HG03175 (cell line): ENCODE measurements around the gene TFEB.
"Not testable (repeated sequence)": the region's sequence is repeated elsewhere in the genome, so short reads cannot be mapped to it uniquely, and the experiment has no call there.

Experiments
- ATAC-seq: cut with Tn5 transposase; IDR thresholded peaks from one replicate; pipeline ENCODE4 v1.9.1; 2021; ENCODE audit warnings: mild to moderate bottlenecking, moderate library complexity; ENCODE audit not compliant: unreplicated experiment

Gene TFEB

DNA sequence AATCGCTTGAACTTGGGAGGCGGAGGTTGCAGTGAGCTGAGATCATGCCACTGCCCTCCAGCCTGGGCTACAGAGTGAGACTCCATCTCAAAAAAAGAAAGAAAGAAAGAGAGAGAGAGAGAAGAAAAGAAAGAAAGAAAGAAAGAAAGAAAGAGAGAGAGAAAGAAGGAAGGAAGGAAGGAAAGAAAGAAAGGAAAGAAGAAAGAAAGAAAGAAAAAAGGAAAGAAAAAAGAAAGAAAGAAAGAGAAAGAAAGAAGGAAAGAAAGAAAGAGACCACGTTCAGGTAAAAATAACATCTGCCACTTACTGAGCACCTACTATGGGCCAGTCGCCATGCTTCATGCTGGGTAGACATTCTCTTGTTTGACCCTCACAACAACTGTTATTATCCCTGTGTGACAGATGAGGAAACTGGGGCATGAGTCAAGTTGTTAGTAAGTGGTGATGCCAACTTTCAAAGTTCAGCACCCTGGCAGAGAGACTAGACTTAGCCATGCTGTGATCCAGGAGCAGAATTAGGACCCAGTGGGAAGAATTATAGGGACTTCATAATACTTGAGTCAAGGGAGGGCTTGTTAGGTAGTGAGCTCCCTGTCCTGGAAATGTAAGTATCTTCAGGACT is 30.7 kb upstream of the TFEB start:
- not testable (repeated sequence) for ATAC-seq

DNA sequence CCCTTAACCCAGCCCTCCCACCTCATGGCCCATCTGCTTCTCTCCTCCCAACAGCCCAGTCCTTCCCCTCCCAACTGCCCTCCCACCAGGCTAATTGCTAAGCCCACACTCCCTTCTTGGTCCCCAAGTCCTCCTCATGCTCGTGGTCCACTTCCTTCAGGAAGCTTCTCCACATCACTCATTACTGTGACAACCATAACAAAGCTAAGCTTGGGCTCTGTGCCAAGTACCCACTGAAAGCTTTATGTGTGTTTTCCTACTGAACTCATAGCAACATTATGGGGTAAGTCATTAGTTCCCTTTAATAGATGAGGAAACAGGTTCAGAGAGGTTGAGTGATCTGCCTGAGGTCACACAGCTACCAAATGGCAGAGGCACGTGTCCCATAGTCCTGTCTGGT is 28.1 kb upstream of the TFEB start:
- no peak for ATAC-seq

DNA sequence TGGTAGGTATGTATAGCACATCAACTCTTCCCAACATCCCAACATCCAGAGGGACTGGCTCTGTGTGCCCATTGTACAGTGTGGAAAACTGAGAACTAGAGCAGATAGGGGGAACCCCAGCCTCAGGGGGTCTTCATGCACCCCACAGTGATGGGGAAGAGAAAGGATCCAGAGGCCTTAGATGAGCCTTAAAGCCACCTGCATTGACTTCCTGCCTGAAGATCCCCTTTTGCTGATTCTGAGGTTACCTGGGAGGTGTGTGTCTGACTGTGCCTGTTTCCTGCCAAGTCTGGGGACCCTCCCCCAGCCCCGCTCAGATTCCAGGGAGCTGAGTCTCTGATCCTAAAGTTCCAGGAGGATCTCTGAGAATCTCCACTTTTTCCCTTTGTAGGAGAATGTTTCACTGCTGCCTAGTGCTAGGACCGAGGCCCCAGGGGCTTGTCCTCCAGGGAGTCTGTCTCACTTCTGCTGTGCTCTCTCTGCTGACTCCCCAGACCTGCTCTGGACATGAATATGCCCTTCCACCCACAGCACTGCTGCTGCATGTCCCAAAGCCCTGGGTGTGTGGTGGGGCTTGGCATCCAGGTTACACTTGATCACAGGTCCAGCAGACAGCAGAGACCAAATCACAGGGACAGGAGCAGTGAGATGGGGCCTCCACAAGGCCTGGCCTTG is 24.6 kb upstream of the TFEB start:
- ATAC-seq: no peak

DNA sequence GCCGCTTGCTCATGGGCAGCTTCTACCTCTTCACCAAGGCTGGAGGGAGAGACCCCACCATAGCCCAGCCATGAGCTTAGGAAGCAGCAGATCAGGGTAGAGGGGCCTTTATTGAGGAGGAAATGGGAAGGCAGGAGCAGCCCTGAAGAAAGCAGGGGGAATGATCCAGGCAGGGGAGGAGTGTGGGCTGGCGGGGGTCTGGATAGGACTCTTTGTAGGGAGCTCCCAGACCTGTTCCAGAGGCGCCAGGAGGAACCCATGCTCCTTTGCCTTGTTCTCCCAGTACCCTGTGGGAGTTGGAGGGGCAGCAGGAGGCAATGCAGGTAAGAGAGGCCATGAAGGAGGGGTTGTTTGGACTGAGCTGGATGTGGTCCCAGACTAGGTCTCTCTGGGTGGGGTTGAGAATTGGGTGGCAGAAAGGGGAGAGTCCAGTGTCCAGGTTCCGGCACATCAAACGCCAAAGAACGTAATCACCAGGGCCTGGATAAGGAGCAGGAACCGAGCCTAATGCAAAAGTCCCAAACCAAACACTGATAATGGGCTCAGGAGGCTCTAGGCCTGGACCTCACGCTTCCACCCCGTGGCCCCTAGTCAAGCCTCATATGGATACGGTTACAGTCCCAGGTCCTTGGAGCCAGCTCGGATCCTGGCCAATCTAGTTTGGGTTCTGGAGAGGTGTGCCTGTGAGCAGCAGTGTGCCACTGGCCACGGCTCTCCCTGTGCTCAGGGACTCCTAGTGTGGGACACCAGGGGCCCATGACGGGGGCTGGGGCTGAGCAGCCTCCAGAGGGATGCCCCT is 23.9 kb upstream of the TFEB start:
- no peak for ATAC-seq

DNA sequence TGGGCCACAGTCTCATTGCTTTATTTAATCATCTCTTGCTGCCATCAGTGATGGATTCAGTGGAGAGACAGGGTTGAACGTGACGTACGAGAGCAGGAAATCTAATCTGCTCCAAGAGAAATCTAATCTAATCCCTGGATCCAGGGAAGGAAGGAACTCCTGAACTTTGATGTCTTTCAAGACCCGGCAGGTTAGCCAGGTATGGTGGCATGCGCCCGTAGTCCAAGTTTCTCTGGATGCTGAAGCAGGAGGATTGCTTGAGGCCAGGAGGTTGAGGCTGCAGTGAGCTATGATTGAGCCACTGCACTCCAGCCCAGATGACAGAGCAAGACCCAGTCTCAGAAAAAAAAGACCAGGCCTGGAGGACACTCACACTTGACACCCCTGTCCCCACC is 23.2 kb upstream of the TFEB start:
- no peak for ATAC-seq

DNA sequence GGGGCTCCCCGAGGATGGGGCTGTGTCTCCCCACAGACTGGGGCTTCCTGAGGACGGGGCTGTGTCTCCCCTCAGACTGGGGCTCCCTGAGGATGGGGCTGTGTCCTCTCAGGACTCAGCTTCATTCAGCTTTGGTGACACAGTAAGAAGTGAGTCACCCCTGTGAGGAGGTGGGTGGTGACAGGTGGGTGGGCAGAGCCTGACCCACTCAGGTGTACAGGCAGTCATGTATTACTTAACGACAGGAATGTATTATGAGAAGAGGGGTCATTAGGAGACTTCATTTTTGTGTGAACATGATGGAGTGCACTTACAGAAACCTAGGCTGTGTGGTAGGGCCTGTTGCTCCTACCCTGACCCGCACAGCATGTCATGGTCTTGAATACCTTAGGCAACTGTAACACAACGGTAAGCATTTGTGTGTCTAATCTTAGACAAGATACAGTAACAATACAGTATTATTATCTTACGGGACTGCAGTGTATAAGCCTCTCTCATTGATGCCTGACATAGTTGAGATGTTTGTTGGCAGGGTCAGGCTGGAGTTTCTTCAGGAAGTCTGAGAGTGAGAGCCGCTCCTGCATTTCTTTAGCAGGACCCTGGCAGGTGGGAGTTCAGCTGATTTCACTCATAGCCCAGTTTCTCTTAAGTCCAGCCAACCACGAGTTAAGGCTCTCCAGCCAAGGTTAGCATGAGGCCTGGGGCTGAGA is 22.7 kb upstream of the TFEB start:
- ATAC-seq: no peak

DNA sequence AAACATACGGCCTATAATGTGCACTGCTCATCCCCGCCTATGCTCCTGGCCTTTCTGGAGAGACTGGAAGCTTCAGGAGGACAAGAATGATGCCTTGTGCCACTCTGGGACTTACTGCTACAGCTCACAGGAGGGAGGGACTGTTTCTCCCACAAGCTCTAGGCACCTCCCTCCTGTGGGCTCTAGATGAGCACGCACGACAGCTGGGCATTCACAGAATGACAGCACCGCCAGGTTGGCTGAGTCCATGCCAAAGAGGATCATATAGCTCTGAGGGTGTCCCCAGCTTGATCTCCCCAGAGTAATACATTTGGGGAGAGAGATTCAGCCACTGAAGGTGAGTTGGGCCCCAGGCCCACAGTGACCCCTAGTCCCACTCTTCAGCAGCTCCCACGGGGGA is 21.9 kb upstream of the TFEB start:
- ATAC-seq: no peak

DNA sequence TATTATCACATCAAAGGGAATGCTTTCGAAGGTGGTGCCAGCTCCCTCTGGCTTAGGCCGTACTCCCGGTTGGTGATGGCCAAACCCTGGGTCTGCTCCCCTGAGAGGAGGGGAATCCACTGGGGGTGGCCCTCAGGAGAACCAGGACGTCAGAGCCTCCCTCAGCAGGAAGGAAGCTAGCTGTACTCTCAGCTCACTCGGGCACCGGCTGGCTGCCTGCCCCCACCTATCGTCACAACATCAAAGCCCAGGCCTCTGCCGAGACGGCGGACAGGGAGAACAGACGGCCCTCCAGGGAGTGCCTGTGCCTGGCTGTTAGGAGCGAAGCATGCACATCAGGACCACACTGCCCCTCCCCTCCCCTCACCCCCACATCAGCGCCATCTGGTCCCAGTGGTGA is 20.9 kb upstream of the TFEB start:
- no peak for ATAC-seq

DNA sequence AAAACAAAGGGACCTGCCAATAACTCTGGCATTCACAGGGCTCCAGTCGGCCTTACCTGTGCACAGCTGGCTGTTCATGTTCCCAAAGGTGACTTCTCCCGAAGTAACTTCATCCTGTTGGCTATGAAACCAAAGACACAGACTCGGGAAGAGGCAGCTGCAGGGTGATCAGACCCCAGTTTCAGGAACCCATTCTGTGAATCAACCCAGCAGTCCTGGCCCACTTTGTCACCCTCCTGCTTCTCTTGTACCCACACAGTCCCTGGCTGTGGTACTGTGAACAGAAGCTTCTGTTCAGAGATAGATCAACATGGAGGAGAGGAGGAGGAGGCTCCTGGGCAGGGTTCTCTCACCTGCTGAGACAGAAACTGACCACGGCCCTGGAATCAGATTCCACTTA is 20.5 kb upstream of the TFEB start:
- ATAC-seq: no peak

DNA sequence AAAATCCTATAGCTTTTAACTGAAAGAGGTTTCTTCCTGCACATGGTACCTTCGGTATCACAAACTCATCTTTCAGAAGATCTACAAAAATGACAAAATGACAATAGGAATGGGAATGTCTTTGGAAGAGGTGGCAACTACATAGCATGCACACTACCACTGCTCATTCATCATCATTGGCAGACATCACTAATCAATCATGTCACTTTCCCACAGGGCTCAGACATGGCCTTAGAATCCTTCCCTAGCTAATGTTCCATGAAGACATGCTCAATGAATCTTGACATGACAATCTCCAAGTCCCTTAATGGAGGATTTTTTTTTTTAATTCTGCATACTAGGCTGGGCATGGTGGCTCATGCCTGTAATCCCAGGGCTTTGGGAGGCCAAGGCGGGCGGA is 15.0 kb upstream of the TFEB start:
- no peak for ATAC-seq

DNA sequence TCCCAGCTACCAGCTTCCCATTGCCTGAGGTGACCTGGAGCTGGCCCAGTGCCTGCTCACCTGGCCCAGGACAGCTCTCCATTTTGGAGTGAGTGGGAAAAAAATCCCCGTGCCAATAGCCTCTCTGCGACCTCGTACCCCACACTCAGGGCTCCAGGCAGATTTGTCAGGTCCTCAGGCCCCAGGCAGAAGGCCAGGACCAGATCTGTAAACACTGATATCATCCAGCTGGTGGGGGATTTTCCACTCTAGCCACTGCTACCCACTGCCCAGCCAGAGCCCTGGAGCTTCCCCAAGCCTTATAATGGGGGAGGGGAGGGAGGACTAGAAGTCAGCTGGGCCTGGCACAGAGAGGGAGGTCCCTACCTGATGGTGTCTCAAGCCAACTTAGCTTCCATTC is 13.1 kb upstream of the TFEB start:
- ATAC-seq: no peak

DNA sequence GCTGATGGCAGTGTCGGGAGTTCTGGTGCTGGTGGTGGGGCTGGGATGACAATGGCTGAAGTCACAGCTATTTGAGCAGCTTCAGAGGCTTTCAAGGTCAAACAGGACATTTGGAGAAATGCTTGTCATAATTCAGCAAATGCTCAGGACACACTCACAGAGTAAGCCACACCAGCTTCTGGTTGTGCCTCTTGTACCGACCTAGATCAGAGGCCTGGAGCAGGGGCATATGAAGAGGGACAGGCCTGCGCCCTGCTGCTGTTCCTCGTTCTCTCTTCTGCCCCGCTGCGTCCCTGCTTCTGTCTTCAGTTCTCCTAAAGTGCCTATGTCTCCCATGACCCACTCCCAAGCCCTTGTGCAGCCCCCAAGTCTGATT is 12.7 kb upstream of the TFEB start:
- no peak for ATAC-seq

DNA sequence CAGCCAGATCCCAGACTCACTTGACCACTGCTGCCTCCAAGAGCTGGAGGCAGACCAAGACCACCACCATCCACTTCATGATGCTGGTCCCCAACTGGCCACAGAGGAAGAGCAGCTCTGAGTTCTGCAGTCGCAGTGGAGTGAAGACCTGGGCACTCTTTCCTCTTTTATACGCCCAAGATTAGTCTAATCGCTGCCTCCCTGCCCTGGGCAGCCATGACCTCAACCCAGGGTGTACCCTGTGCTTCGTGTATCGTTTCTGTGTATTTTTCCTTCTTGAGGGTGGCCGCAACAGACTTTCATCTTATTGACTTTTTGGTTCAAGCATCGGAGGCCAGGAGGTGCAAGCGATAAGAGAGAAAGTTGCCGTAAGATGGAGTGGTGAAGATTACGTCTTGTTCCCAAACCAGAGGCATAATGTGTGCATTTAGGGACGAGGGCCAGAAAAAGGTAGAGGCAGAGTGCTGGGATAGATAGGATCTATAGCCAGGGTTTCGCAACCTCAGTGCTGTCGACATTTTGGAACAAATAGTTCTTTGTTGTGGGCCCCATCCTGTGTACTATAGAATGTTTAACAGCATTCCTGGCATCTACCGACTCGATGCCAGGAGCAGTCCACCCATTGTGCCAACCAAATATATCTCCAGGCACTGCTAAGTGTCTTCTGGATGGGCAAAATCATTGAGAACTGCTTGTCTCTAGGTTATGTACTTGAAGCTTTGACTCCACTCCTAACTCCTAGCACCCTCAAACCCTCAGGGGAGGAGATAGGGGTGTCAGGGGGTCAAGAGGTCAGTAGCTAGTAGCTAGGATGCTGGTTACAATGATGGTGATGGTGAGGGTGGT is 12.1 kb upstream of the TFEB start, which contains the start of gene PGC:
PGC (minus strand) TSS at position 142 of the 846 bp plus-strand sequence; CDS start at position 79, 63 bp downstream.
- ATAC-seq: no peak

DNA sequence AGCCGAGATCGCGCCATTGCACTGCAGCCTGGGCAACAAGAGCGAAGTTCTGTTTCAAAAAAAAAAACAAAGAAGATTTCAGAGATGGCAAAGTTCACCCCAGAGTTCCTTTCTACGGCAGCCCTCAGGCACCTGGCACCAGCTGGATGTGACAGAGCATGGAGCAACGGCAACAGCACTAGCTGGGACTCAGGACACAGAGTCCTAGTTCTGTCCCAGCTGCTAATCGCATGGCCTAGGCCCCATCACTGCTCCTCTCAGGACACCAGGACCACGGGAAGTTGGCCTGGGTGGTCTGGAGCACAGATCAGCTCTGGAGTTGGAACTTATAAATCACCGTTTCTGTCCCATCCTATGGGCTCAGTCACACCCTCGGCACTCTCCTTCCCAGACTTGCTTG is 10.7 kb upstream of the TFEB start:
- ATAC-seq: no peak

DNA sequence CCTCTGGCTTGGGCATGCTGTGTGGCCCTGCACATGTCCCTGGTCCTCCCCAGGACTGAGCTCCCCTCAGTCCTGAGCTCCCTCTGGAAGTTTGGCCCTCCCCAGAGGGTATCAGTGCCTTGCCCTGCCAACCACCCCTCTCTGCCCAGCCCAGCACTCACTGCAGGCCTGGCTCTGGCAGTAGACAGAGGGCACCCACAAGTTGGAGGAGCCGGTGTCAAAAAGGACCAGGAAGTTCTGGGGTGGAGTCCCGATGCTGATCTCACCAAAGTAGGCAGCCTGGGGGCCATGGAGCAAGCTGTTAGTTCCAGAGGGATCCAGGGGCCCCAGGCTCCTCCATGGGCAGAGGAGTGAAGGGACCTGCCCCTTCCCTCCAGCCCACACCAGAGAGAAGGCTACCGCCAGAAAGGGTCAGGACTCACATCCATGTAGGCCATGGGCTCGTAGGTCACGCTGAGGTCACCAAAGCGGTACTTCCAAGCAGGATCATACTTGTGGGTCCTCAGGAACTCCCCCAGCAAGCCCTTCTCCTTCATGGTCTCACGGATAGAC is 8.9 kb upstream of the TFEB start:
- no peak for ATAC-seq

DNA sequence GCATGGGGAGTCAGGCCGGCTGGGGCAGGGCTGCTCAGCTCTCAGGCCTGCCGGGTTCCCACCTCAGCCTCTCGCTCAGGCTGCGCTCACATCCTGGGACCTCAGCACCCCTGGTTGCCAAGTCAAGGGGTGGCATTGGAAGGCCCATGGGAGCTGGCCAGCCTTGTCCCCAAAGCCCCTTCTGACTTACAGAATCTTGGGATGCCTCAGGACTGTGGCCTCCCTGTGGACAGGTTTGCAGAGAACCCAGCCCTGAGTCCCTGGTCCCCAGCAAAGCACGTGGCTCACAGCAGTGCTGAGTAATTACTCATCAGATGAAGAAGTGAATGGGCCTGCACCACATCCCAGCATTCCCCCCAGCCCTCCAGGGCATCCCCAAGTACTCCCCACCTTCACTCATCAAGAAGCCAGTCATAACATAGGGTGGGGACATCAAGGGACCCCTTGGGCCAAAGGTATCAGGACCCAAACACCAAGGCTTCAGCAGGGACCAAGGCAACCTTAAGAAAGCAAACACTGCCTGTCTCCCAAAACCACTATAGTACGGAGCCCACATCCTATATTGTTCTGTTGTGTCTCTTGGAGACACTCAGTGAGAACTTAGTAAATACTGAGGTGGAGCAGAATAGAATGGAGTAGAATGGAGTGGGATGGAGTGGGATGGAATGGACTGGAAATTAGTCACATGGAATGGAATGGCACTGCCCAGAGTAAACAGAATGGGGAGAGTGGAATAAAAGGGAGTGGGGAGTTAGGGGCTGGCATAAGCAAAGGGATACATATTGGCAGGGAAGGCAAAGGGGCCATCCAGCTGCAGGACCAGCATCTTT is 8.2 kb upstream of the TFEB start:
- no peak for ATAC-seq

DNA sequence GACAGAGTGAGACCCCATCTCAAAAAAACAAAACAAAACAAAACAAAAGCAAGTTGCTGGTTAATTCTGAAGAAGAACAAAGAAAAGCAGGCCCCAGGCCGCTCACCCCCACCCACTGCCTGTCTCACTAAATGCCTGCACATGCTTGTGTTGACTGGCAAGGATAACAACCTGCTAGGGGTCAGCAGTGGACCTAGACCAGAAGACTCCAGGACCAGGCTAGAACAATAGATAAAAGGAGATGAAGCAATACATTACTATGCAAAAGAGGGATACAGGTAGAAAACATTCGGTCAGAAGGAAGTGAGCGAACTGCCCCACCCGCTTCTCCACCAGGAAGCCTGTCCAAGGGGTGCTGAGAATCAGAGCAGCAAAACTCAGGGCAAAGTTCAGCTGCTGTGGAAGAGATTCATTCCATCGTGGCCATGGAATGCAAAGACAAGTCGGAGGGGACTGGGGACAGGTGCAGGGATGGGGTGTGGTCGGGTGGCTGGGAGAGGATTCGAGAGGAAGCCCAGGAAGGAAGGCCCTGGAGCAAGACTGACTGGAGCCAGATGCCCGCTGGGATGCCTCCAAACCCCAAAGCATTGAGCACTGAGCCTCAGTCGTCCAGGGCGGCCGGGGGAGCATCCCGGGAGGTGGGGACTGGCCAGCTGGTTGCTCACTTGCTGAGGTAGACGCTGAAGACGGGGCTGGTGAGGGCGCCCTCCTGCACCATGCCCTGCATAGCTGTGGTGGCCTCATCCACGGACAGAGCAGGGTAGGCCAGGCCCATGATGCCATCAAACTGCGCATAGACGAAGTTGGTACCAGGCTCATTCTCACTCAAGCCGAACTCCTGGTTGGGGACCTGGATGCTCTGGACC is 6.5 kb upstream of the TFEB start:
- no peak for ATAC-seq

DNA sequence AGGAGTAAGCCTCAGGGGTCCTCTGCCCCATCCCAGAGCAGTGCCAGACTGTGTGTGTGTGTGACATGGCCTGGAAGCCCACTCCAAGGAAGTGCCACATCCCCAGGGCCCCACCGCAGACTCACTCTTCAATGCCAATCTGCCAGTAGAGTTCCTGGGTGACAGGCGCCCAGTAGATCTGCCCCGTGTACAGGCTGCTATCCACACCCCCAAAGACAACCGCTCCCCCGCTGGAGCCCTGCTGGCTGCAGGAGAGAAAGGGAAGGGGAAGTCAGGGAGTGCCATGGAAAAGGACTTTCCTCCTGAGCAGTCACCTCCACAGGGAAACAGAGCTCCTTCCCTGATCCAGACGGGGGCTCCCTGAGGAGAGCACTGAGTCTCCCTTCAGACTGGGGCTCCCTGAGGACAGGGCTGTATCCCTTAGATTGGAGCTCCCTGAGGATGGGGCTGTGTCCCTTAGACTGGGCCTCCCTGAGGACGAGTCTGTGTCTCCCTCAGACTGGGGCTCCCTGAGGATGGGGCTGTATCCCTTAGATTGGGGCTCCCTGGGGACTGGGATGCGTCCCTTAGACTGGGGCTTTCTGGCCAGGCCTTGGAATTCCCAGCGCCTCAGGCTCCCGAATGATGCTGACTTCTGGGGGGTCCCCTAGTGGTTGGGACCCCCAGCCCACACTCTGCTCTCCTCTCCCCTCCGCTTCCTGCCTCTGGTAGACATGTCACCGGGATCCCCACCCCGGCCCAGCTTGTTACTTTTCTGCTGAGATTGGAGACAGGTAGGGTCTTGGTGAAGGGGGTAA is 5.2 kb upstream of the TFEB start:
- no peak for ATAC-seq
